ENCODE data around the gene SELP.
"Not testable (repeated sequence)": the region's sequence is repeated elsewhere in the genome, so short reads cannot be mapped to it uniquely, and the experiment has no call there.

Gene SELP

DNA sequence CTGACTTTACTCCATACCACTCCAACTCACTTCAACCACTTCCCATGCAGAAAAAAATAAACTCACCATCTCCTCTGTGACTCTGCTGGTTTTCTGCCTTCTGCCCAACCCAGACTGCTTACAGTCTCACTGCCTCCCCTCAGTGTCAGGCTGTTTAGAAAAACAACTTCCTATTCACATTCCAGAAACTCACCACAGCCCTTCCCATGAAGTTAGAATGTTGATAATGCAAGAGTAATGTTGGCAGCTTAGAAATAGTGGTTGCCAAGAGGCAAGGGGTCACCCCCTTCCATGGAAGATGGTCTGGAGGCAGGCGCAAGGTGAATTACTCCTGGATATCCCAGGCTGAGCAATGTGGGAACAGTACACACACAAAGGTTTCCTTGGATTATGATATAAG, at the start of gene SELP:
Gene SELP (minus strand): TSS at position 119 of the 400 bp plus-strand sequence. CDS start 50 bp downstream, at position 69.
- DNase-seq = no peak

DNA sequence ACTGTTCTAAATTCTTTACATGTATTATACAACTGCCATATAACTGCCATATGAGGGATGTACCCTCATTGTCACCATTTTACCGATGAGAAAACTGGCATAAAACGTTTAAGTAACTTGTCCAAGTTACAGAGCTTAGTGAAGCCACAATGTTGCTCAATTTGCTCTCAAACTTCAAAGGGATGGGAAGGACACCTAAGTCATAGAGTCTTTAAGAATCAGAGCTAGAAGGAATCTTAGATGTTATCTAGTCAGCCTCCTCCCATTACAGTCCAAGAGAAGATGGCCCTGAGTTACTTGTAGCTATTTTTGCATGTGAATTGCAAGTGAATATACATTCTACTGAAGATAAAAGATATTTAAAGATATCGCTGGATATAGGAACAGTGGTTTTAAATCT, 49.8 kb upstream of the SELP start:
- no peak for DNase-seq

GRCh38 chr1:169676001-169676400, 46.1 kb upstream of the SELP start:
- no peak for DNase-seq

DNA sequence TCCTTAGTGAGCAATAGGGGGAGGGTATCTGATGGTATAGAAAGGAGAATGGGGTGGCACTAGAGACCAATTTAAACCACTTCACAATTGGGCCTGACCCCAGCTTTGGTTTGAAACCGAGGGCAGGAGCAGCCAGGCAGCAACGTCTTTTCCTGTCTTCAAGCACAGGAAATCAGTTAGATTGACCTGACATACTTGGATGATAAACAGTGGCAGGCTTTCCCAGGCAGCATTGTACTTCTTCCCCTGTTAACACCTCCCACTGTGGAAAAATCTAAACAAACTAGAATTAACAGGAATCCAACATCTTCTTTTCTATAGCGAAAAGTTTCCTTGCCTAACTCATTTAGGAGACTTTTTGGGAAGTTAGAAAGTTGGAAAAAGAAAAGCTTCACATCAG, 40.9 kb upstream of the SELP start:
- no peak for DNase-seq

DNA sequence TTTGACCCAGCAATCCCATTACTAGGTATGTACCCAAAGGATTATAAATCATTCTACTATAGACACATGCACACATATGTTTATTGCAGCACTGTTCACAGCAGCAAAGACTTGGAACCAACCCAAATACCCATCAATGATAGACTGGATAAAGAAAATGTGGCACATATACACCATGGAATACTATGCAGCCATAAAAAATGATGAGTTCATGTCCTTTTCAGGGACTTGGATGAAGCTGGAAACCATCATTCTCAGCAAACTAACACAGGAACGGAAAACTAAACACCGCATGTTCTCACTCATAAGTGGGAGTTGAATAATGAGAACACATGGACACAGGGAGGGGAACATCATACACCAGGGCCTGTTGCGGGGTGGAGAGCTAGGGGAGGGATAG, 40.3 kb upstream of the SELP start:
- DNase-seq = not testable (repeated sequence)

GRCh38 chr1:169667699-169668596, 38.0 kb upstream of the SELP start:
- not testable (repeated sequence) for DNase-seq

DNA sequence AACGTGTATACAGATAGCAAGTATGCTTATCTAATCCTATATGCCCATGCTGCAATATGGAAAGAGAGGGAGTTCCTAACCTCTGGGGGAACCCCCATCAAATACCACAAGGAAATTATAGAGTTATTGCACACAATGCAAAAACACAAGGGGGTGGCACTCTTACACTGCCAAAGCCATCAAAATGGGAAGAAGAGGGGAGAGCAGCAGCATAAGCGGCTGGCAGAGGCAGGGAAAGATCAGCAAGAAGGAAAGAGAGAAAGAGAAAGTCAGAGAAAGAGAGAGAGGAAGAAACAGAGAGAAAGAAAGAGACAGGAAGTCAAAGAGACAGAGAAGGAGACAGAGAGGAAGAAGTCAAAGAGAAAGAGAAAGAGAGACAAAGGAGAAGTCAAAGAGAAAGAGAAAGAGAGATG, 37.3 kb upstream of the SELP start:
- DNase-seq = not testable (repeated sequence)

GRCh38 chr1:169662680-169663079, 32.8 kb upstream of the SELP start:
- not testable (repeated sequence) for DNase-seq

DNA sequence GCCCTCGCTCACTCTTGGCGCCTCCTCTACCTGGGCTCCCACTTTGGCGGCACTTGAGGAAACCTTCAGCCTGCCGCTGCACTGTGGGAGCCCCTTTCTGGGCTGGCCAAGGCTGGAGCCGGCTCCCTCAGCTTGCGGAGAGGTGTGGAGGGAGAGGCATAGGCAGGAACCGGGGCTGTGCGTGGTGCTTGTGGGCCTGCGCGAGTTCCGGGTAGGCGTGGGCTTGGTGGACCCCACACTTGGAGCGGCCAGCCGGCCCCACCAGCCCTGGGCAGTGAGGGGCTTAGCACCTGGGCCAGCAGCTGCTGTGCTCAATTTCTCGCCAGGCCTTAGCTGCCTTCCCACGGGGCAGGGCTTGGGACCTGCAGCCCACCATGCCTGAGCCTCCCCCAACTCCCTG, 31.1 kb upstream of the SELP start:
- not testable (repeated sequence) for DNase-seq

DNA sequence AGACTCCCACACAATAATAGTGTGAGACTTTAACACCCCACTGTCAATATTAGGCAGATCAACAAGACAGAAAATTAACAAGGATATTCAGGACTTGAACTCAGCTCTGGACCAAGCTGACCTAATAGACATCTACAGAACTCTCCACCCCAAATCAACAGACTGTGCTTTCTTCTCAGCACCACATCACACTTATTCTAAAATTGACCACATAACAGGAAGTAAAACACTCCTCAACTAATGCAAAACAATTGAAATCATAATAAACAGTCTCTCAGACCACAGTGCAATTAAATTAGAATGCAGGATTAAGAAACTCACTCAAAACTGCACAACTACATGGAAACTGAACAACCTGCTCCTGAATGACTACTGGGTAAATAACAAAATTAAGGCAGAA, 28.9 kb upstream of the SELP start:
- DNase-seq = not testable (repeated sequence)

DNA sequence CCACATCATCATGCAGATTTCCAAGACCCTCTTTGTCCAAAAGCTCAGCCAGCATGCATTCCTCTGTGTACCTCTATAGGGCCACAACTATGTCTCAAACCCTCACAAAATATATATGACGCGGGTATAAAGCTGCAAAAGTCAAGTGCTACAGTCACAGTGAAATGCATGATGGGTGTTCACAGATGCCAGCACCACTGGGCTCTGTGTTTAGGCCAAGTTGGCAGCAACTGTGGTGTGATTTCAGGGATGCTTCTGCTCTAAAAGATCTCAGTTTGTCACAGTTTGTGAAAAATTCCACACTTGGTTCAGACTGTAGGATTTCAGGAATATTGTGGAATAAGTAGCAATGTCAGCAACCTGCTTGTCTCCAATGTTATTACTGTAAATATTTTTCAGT, 23.9 kb upstream of the SELP start:
- DNase-seq = no peak

DNA sequence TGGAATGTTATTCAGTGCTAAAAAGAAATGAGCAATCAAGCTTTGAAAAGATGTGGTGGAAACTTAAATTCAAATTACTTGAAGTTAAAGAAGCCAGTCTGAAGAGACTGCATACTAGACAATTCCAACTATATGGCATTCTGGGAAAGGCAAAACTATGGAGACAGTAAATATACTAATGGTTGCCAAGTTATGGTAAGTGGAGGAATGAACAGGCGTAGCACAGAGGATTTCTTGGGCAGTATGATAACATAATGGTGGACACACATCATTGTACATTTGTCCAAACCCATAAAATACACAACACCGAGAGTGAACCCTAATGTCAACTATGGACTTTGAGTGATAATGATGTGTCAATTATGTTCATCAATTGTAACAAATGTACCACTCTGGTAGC, 21.1 kb upstream of the SELP start:
- no peak for DNase-seq

DNA sequence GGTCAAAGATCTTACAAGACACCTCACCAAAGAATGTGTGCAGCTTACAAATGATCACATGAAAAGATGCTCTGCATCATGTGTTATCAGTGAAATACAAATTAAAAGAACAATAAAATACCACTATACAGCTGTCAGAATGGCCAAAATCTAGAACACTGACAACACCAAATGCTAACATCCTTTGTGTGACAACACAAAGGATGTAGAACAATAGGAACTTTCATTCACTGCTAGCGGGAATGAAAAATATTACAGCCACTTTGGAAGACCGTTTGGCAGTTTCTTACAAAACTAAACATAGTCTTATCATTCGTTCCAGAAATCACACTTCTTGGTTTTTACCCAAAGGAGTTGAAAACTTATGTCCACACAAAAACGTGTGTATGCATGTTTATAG, 20.6 kb upstream of the SELP start:
- no peak for DNase-seq

GRCh38 chr1:169648709-169649108, 18.8 kb upstream of the SELP start:
- no peak for DNase-seq

GRCh38 chr1:169648187-169648586, 18.3 kb upstream of the SELP start:
- no peak for DNase-seq

GRCh38 chr1:169647512-169647911, 17.6 kb upstream of the SELP start:
- DNase-seq = no peak

DNA sequence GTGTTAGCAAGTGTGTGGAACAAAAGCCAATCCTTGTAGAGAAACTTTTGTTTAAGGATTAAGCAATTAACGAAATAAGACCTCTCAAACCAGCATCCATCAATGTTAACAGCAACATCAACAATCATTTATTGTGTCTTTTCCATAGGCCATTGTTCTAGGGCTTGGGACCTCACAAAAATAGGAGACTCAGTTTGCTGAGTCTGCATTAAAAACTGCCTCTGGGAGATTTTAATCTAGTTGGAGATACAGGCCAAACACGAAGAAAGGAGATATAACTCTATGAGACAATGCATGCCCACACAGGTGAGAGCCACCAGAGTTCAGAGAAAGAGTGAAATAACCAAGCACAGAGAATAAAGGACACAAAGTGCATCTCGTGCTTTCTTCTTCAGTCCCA, 14.4 kb upstream of the SELP start:
- DNase-seq = no peak

- no peak for DNase-seq
Observed at GRCh38 chr1:169634877-169635276, 5.0 kb upstream of the SELP start.

- no peak for DNase-seq
Observed at GRCh38 chr1:169634145-169634544, 4.2 kb upstream of the SELP start.

DNA sequence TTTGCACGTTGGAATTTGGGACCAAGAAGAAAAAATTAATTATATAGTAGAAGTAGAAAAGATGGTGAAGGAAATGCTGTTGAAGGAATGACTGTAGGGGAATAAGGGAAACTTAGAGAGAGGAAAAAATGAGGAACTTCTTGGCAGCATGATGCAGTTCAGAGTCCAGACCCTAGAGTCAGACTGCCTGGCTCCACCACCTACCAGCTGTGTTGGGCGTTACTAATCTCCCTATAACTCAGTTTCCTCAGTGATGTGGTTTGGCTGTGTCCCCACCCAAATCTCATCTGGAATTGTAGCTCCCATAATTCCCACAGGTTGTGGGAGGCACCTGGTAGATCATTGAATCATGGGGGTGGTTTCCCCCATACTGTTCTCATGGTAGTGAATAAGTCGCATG, 1.3 kb upstream of the SELP start:
- no peak for DNase-seq

DNA sequence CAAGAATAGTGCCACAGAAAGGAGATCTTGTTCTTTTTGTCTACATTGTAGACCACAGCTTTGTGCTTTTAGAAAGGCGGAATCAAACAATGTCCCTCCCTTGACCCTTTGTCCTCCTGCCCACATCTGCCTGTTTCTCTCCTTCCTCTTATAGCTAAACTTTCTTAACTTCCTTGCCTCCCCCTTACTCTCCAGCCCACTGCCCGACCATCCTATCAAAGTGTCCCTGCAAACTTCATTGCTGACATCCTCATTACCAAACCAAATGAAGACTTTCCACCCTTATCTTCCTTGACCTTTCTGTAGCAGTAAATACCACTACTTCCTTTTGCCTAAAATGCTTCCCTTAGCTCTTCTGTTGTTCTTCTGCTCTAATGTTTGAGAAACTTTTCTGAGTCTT, 5.0 kb downstream of the SELP start:
- DNase-seq = no peak

GRCh38 chr1:169624122-169624521, 5.8 kb downstream of the SELP start:
- DNase-seq = no peak

DNA sequence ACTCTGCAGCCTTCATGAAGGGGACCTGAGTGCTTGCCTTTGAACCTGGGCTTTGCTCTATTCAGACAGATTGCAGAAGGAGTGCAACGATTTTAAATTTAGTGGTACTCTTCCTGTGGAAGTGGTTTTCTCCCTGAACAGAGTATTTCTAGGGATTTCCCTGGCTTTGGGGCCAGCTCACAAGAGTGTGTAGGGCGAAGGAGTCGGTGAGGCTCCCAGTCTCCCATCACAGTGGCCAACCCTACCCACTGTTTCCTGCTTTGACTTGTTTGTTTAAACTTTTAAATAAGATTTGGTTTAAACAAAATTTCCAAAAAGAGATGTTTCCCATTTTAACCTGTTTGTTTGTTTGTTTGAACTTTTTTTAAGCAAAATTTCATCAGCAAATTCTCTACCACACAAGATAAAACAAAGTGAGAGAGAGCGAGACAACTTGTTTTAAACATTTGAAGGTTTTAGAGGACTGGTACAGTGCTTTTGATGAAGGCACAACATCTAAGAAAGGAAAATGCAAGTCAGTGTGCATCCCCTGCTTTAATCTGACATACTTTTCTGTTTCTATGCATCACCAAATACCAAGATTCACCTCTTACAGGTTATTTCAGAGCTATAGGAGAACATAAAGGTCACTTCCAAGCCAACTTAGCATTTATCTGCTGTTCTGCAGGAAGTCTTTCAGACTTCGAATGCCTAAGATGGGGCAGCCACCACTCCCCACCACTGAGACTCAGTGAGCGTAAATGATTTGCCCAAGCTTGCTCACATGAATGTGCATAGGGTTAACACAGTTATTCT, 6.6 kb downstream of the SELP start:
- no peak for DNase-seq

GRCh38 chr1:169620565-169620964, 9.4 kb downstream of the SELP start:
- no peak for DNase-seq
